ENCODE data around the gene NCOA1.

The NCOA1 gene

GRCh38 chr2:24754985-24755705, 264.1 kb downstream of the NCOA1 start:
- DNase-seq: no peak
- intact Hi-C loops (cut with DNase I; ENCODE audit: low total_unique reads): no loop called here
- TF ChIP-seq CTCF (IDR thresholded peaks at IDR 0.05): no peak

DNA sequence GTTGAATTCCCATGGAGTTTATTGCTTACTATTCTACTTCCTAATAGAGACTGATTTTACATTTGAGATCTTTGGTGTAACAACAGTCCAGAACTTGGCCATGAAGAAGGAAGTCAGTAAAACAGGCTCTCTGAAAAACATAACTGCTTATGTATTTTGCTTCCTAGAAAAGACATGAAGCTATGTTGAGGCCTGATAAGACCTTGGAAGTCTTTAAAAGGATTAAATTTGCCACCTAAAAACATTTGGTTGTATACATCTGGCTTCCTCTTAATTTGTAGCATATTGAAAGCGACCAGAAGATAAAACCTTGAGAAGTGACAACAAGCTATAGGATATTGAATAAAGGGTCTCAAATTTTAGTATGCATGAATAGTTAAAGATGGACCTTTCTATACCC, 265.7 kb downstream of the NCOA1 start:
- no peak for DNase-seq
- no peak overlapping the region for H3K4me3 ChIP-seq
- TF ChIP-seq CTCF (IDR thresholded peaks at IDR 0.05): no peak
- H3K27me3 ChIP-seq: no peaks in the 10 kb centered on the region
- intact Hi-C loops (cut with DNase I; ENCODE audit: low total_unique reads): no loop called here
- no peak overlapping the region for H3K27ac ChIP-seq
- H3K4me1 ChIP-seq: no peaks in the 10 kb centered on the region
- peaks cover 59 to 79% (median 68%) of the 10 kb centered on the region in 3 donors for H3K36me3 ChIP-seq
- no peaks in the 10 kb centered on the region for H3K9me3 ChIP-seq

More at GRCh38 chr2:24754985-24755705, 264.1 kb downstream of the NCOA1 start:
- no peaks in the 10 kb centered on the region for H3K4me1 ChIP-seq
- H3K4me3 ChIP-seq: no peak overlapping the region
- no peaks in the 10 kb centered on the region for H3K9me3 ChIP-seq
- H3K27me3 ChIP-seq: no peaks in the 10 kb centered on the region
- peaks cover 59 to 70% (median 67%) of the 10 kb centered on the region in 3 donors for H3K36me3 ChIP-seq
- no peak overlapping the region for H3K27ac ChIP-seq

- no peak for DNase-seq
- Histone ChIP-seq H3K27me3 (no peaks in the 10 kb centered on the region), H3K27ac (no peak overlapping the region), H3K9me3 (no peaks in the 10 kb centered on the region), H3K4me1 (no peaks in the 10 kb centered on the region), H3K4me3 (no peak overlapping the region), H3K36me3 (peaks cover 41 to 75% (median 58%) of the 10 kb centered on the region in 3 donors)
- intact Hi-C loops (cut with DNase I; ENCODE audit: low total_unique reads): no loop called here
- no peak for TF ChIP-seq CTCF (IDR thresholded peaks at IDR 0.05)
These were observed 270.8 kb downstream of the NCOA1 start for GRCh38 chr2:24761866-24762265.

- Histone ChIP-seq H3K36me3 (peaks cover 34 to 75% (median 52%) of the 10 kb centered on the region in 3 donors), H3K27me3 (no peaks in the 10 kb centered on the region), H3K9me3 (no peaks in the 10 kb centered on the region), H3K4me1 (no peaks in the 10 kb centered on the region), H3K27ac (no peak overlapping the region), H3K4me3 (no peak overlapping the region)
- no peak for DNase-seq
- intact Hi-C loops (cut with DNase I; ENCODE audit: low total_unique reads): no loop called here
- TF ChIP-seq CTCF (IDR thresholded peaks at IDR 0.05): no peak
These were observed 271.5 kb downstream of the NCOA1 start for GRCh38 chr2:24762518-24762917.

- TF ChIP-seq CTCF (IDR thresholded peaks at IDR 0.05): no peak
- H3K27me3 ChIP-seq: no peaks in the 10 kb centered on the region
- H3K4me3 ChIP-seq: no peak overlapping the region
- H3K4me1 ChIP-seq: no peaks in the 10 kb centered on the region
- peaks cover 34 to 73% (median 40%) of the 10 kb centered on the region in 3 donors for H3K36me3 ChIP-seq
- no peak overlapping the region for H3K27ac ChIP-seq
- no peaks in the 10 kb centered on the region for H3K9me3 ChIP-seq
- intact Hi-C loops (cut with DNase I; ENCODE audit: low total_unique reads): no loop called here
- no peak for DNase-seq
These were observed 272.8 kb downstream of the NCOA1 start for GRCh38 chr2:24763843-24764242.

All from tibial artery (tissue), 4 donors.